ENCODE measurements around the gene EXOSC5.

EXOSC5 gene

GRCh38 chr19:41430922-41431321 is 33.8 kb upstream of the EXOSC5 start:
- H2AFZ ChIP-seq (ENCODE audit: low read length), result no peak overlapping the region
- H3K27me3 ChIP-seq (ENCODE audit: insufficient read depth, low read length), result no peaks in the 10 kb centered on the region
- H3F3A ChIP-seq (ENCODE audit: insufficient read depth, low read length), result no peaks in the 10 kb centered on the region; the same call in 1 of the 2 replicates
- H3K4me3 ChIP-seq (ENCODE audit: low read depth, low read length, poor library complexity, severe bottlenecking), result no peak overlapping the region
- H3K9me2 ChIP-seq (ENCODE audit: low read depth, low read length), result no peaks in the 10 kb centered on the region
- H3K9me3 ChIP-seq (ENCODE audit: low read length), result no peaks in the 10 kb centered on the region
- H4K20me1 ChIP-seq (ENCODE audit: insufficient read depth, low read length), result no peaks in the 10 kb centered on the region
- H3K4me1 ChIP-seq (ENCODE audit: insufficient read depth, low read length, severe bottlenecking), result no peaks in the 10 kb centered on the region
- TF ChIP-seq EZH2 (IDR thresholded peaks at IDR 0.05; ENCODE audit: borderline replicate concordance, low read length), result no peak
- no peak for TF ChIP-seq CTCF (IDR thresholded peaks at IDR 0.05; ENCODE audit: low read length)
- no peak overlapping the region for H3K27ac ChIP-seq (ENCODE audit: low read depth, low read length, poor library complexity, severe bottlenecking)
- no peak overlapping the region for H3K4me2 ChIP-seq (ENCODE audit: low read length)
- H3K36me3 ChIP-seq (ENCODE audit: insufficient read depth, low read length), result peaks cover 41% of the 10 kb centered on the region
- H3K79me2 ChIP-seq (ENCODE audit: insufficient read depth, low read length), result no peaks in the 10 kb centered on the region
- no peak overlapping the region for H3K9ac ChIP-seq (ENCODE audit: low read length)

GRCh38 chr19:41428481-41428859 is 31.3 kb upstream of the EXOSC5 start:
- Histone ChIP-seq H2AFZ (ENCODE audit: low read length) (no peak overlapping the region), H3K27me3 (ENCODE audit: insufficient read depth, low read length) (no peaks in the 10 kb centered on the region), H3K36me3 (ENCODE audit: insufficient read depth, low read length) (peaks cover 58% of the 10 kb centered on the region), H4K20me1 (ENCODE audit: insufficient read depth, low read length) (no peaks in the 10 kb centered on the region), H3K4me2 (ENCODE audit: low read length) (no peak overlapping the region), H3K9me2 (ENCODE audit: low read depth, low read length) (no peaks in the 10 kb centered on the region), H3K9me3 (ENCODE audit: low read length) (no peaks in the 10 kb centered on the region), H3K27ac (ENCODE audit: low read depth, low read length, poor library complexity, severe bottlenecking) (no peak overlapping the region), H3K4me3 (ENCODE audit: low read depth, low read length, poor library complexity, severe bottlenecking) (no peak overlapping the region), H3K79me2 (ENCODE audit: insufficient read depth, low read length) (no peaks in the 10 kb centered on the region), H3F3A (ENCODE audit: insufficient read depth, low read length) (no peaks in the 10 kb centered on the region; the same call in 1 of the 2 replicates), H3K9ac (ENCODE audit: low read length) (no peak overlapping the region), H3K4me1 (ENCODE audit: insufficient read depth, low read length, severe bottlenecking) (no peaks in the 10 kb centered on the region)
- TF ChIP-seq CTCF (IDR thresholded peaks at IDR 0.05; ENCODE audit: low read length), result no peak
- TF ChIP-seq EZH2 (IDR thresholded peaks at IDR 0.05; ENCODE audit: borderline replicate concordance, low read length), result no peak

- Histone ChIP-seq H3K4me1 (ENCODE audit: insufficient read depth, low read length, severe bottlenecking) (no peaks in the 10 kb centered on the region), H3K9me2 (ENCODE audit: low read depth, low read length) (no peaks in the 10 kb centered on the region), H3K4me3 (ENCODE audit: low read depth, low read length, poor library complexity, severe bottlenecking) (no peak overlapping the region), H3K36me3 (ENCODE audit: insufficient read depth, low read length) (peaks cover 56% of the 10 kb centered on the region), H3K9ac (ENCODE audit: low read length) (no peak overlapping the region), H3K27me3 (ENCODE audit: insufficient read depth, low read length) (no peaks in the 10 kb centered on the region), H2AFZ (ENCODE audit: low read length) (no peak overlapping the region), H4K20me1 (ENCODE audit: insufficient read depth, low read length) (no peaks in the 10 kb centered on the region), H3K27ac (ENCODE audit: low read depth, low read length, poor library complexity, severe bottlenecking) (no peak overlapping the region), H3K79me2 (ENCODE audit: insufficient read depth, low read length) (no peaks in the 10 kb centered on the region), H3K9me3 (ENCODE audit: low read length) (no peaks in the 10 kb centered on the region), H3K4me2 (ENCODE audit: low read length) (no peak overlapping the region), H3F3A (ENCODE audit: insufficient read depth, low read length) (no peaks in the 10 kb centered on the region; the same call in 1 of the 2 replicates)
- no peak for TF ChIP-seq CTCF (IDR thresholded peaks at IDR 0.05; ENCODE audit: low read length)
- TF ChIP-seq EZH2 (IDR thresholded peaks at IDR 0.05; ENCODE audit: borderline replicate concordance, low read length), result no peak
Observed at GRCh38 chr19:41427647-41428480, 30.7 kb upstream of the EXOSC5 start.
